Measurements from ENCODE around the gene FXYD6.

Gene FXYD6

DNA sequence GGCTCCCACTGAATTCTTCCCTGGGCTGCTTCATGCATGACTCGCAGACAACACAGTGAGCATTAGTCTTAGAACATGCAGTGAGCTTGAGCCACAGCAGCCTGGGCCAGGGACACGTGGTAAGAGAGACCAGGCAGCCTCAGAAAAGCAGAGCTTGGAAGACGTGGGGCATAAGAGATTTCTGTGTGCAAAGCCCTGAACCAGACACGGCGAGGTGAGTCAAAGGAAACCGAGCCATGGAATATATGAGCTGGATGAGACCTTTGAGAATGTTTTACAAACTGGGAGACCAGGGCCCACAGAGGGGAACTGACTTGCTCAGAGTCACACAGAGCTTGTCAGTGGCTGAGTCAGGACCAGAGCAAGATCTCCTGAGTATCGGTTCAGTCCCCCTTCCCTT lies 8.5 kb upstream of the FXYD6 start:
- no peak for DNase-seq (ENCODE audit: low read depth)

DNA sequence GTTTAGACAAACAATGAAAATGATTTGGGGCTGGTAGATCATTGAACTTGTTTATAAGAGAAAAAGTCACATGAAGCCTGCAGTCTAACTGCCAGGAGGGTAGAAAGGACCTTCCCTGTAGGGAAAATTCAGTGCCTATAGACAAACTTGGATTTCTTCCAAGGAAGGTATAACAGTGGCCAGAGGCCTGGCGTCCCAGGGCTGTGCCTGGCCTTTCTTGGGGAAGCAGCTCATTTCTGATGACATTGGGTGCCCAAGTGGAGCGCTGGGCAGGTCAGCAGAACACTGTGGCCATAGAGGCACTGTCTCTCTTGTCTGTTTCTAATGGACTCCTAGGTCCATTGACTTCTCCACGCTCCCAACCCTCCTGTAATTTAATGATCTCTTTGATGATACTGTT lies 6.6 kb upstream of the FXYD6 start:
- DNase-seq (ENCODE audit: low read depth) = no peak

DNA sequence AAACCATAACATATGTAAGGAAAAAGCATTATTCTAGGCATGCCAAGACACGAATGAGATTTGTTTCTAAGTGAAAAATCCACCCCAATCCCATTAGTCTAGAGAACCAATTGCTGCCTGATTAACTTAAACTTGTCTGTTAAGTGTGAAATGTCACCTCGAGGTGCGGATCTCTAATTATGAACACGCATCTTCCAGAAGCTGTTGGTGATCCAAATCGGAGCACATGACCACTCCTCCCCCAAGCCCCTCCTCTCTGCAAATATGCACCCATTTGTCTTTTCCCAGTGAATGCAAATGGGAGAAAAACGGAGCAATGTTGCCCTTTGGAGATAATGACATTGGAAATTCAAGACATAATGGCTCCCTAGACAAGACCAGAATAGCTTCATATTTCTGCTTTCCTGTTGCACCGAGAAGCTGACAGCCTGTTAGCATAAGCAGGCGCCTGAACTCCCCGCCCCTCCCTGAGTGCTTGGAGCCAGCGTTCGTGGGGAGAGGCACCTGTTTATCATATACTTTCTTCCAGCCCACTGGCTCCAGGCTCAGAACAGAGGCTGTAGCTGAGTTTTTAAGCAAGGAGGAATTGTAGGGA lies 6.0 kb upstream of the FXYD6 start:
- no peak for DNase-seq (ENCODE audit: low read depth)

DNA sequence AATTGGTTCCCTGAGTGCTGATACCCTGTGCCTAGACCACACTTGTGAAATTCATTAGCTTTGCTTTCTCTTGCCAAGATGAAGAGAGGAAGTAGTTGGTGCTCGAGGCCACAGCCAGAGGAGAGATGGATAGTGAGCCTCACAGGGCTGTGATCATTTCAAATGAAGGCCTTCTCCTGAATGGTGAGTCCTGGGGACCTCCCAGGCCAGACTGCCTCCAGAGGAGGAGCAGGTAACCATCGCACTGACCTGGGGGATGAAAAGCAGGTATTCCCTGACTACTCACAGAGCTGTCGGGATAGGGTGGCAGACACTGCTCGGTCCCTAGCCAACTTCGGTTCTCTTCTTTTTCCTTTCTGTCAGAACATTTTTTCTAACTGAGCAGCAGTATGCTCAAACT lies 4.8 kb upstream of the FXYD6 start:
- DNase-seq (ENCODE audit: low read depth) = no peak

DNA sequence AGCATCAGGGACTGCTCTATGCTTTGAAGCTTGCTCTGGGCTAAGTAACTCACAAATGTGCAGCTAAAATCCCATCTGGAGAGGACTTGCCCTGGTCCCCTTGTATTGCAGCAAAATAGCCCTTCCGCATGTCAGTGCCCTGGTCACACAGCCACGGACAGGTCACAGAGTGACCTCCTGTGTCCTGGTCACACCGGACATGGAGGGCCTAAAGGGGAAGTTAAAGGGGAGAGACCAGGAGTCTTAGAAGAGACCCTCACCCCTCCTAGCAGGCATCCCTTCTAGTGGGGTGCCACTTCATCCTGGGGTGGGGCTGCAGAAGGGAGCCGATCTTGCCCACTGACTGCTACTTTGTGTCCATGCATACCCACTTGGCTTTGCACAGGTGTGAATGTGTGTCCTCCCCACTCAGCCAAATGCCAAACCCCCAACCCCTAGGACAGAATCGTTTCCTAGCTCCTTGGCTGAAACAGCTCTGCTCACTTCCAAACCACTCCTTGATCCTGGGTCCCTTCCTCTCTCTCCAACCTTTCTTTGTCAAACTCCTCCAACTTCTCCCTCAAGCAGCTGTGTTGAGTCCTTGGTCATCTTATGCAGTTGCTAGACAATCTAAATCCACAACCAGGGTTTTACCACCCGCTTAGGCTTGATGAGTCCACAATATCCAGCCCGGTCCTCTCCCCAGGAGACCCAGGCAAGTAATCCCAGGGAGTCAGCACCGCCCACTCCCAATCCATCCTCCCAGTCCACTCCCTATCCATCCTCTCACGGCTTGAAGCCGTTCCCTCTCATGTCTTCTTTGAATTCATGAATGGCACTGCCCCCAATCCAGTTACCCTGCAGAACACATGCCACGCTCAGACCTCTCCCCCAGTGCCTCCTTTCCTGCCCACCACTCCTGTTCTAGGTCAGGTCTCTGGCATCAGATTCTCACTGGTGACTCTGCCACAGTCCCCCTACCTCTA lies 3.3 kb upstream of the FXYD6 start:
- DNase-seq (ENCODE audit: low read depth) = no peak

DNA sequence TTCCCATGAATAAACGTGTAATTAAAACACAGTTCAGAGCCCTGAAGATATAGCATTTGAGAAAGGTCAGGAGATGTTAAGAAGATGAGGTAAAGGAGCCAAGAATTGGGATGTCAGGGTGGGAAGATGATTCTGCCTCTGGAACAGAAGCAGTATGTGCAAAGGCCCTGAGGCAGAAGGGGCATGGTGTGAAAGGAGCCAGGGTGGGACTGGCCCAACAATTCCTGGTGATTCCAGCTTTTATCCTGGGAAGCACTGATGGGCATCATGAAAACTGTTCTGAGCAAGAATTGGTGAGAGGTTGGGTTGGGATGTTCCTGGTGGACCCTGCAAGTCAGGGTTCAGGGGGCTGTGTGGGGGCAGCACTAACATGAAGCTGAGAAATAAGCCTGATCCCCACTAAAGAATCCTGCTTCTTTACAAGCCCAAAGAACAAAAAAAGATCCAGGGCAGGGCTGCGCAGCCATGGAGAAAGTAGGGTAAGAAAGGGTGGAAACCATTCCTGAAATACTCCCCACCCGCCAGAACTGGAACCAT lies 2.5 kb upstream of the FXYD6 start:
- no peak for DNase-seq (ENCODE audit: low read depth)

DNA sequence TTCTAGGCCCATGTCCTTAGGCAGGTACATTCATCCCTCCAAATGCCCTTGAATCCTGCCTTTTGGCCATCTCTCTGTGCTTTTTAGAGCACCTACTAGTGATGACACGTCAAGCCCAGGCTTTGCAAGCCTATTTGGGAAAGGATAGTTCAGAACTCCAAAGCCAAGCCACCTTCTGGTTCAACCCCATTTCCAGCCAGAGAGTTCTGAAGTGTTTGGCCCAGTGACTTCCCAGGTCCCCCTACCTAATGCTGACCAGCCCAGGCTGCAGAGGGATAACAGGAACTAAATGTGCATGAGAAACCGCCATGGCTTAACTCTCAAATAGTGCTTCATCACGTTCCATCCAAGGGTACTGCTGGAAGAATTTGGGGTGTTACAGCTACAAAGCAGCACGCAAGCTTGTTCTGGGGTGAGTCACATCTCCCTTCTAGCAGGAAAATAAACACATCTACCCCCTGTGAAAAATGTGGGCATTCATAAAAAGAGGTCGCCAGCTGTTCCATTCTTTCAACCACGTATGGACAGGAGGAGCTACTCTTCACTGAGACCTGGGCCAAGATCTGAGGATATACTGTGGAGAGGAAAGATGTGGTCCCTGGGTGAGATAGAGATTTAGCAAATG lies 2.0 kb upstream of the FXYD6 start:
- no peak for DNase-seq (ENCODE audit: low read depth)

DNA sequence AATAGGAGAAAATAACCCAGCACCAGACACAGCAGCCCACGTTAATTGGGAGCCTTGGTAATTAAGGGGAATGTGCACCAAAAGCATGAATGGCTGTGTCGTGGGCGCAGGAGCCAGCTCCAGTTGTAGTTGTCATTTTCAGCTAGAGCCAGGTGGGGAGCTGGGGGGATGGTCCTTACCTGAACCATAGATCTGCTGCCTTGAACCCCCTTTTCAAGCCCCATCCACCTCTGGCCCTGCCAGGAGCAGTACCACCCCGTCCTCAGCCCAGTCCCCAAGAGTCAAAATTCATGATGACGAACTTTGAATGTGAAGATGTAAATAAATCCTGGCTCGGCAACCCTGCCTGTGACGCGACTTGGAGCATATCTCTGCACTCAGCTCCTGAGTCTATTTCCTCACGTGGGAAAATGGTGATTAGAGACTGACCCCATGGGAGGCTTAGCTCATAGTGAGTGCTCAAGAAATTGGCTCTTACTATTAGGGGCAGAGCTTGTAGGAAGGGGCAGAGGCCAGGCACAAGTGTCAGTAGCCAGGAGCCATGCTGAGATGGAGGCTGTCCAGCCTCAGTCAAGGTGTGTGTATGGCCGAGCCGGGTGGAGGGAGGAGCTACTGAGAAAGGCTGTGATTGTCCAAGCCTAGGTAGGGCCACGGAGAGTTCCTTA lies 794 bp upstream of the FXYD6 start:
- no peak for DNase-seq (ENCODE audit: low read depth)

DNA sequence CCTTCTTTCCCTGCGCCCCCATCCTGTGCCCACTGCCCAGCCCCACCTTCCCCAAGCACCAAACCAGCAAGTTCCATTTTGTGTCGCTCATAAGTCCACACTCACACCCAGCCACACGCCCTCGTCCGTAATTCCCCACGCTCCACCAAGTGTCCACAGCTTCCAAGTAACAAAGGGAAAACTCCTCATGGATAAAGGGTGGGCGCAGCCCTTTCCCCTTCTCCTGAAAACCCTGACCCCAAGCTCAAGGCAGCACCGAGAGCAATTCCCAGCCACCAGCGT lies 458 bp downstream of the FXYD6 start:
- DNase-seq (ENCODE audit: low read depth) = no peak

DNA sequence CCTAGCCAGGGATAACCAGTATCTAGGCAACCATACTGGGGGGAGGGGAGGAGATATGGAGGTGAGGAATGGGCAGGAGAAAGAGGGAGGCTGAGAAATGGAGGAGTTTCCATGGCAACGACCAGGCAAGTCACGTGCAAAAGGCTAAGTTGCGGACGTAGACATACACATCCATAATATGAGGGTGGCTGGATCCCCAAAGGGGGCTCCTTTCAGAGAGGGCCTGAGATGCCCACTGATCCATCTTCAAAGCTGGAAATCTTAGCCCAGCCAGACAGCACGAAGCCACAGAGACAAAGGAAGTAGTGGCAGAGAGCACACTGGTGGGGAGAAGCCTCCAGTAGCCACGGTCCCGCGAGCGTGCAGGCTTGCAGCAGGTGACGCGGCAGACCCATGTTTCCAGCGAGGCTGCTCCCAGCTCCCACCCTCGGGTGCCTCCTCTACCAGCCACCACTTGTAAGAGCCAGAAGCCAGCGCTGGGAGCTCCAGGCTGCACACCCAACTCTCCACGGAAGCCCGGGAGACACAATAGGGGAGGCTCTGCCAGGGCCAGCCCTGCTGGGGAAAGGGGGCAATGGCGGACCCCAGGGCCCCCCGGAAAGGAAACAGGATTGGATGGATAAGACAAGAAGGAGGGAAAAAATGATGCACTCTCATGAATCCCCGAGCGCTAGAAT lies 938 bp downstream of the FXYD6 start:
- no peak for DNase-seq (ENCODE audit: low read depth)

DNA sequence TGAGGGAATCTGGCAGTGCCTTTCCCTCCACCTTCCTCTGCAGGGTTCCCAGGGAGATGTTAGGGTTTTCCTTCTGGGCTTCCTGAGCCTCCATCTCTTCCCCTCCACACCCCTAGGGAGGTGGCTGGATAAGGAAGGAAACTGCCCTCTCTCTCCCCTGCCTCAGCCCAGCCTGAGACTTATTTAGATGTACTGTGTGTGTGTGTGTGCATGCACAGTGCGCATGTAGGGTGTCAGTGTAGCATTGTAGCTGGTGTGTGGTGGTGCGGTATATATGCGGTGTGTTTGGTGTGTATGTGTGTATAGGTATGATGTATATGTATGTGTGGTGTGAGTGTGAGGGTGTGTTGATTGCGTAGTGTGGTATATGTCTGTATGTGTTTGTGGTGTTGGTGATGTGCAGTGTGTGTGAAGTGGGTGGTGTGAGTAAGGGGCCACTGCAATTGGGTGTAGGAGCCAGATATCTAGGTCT lies 1.5 kb downstream of the FXYD6 start:
- no peak for DNase-seq (ENCODE audit: low read depth)

DNA sequence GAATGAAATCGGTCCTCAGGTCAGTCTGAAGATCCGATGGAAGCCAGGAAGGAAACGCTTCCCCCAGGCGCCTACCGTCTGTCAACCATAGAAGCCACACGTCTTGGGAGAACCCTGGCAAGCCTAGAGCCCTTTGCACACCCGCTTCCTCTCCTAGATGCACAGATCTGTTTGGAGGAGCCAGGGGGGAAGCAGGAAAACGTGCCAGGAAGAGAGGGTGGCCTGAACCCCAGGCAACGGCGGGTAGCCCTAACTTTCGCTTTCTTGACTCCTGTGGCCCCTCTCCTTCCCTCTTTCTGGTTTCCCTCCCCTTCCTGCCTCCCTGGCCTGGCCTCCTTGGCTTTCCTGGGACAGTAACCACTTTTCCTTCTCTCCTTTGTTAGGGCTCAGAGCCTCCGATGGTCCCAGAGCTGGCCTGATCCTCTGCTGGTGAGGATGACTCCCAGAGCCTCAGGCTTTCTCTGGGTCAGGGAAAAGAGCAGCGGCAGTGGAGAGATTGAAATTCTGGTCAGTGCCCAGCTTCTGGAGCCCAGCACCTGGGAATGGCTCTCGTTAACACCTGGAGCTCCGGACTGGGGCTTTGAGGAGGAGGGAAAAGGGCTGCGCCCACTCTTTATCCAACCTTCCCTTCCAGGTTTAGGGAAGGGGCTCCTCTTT lies 2.1 kb downstream of the FXYD6 start:
- DNase-seq (ENCODE audit: low read depth) = no peak

DNA sequence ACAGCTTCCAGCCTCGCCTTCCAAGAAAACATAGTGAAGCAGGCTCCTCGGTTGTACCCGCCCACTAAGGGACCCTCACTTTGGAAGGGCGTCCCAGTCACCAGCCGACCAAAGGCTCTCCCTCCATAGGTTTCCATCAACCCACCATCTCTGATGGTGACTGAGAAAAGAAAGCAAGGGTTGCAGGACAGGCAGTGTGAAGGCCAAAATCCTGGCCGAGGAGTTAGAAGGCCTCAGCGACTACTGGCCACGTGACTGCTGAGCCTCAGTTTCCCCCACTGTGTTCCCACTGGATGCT lies 2.7 kb downstream of the FXYD6 start:
- no peak for DNase-seq (ENCODE audit: low read depth)

DNA sequence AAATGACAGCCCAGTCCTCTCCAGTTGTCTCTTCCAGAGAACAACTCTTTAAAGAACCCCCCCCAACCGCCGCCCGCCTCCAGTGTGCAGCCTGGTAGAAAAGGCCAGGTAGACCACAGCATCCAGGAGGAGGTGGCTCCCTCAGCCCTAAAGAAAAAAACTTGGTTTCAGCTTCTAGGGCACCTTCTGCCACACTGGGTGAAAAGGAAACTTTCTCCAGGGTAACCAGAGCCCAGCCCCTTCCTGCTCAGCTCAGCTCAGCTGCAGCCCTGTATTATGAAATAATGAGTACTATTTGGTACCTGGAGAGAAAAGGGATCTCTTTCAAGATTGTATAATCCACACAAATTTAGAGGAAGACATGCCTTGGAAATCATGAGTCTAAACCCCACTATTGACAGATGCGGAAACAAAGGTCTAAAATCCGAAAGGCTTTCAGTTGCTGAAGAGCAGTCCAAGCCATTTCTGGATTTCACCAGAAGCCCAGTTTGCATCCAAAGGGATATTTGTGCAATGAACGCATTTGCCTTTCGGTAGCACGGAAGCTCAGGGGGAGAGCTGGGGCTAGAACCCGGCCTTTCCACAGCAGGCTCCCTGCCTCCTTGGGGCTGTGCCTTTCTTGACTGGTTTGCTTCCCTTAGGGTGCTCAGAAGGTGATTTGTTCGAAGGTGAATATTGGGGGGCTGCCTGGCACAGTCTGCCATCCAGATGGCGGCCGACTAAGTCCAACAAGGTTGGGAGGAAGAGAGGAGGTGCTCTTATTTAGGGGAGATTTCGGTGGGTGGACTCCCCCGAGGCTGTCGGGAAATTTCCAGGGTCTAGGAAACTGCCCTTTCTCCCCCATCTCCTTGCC lies 3.3 kb downstream of the FXYD6 start:
- DNase-seq (ENCODE audit: low read depth) = no peak

DNA sequence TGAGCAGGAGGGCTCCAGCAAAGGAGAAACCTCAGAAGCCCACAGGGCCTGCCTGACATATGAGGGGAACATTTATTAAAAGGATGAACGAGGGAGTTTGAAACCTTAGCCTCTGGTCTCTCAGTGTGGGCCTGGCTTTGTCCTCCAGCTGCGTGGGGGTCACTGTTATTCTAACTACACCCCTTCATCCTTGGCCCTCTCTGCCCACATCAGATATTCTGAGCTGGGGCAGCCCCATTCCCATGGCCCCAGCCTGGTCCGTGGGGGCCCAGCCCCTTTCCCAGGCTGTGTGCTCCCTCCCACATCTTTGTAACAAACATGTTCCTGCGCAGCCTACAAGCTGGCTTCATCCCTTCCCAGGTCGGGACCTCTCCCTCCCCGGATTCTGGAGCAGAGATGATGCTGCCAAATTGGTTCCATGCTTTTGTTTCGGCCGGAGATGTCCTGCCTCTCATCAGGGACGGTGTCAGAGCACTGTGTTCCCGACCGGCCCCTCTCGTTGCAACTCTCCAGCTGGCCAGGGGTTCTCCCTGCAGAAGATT lies 4.0 kb downstream of the FXYD6 start:
- no peak for DNase-seq (ENCODE audit: low read depth)

DNA sequence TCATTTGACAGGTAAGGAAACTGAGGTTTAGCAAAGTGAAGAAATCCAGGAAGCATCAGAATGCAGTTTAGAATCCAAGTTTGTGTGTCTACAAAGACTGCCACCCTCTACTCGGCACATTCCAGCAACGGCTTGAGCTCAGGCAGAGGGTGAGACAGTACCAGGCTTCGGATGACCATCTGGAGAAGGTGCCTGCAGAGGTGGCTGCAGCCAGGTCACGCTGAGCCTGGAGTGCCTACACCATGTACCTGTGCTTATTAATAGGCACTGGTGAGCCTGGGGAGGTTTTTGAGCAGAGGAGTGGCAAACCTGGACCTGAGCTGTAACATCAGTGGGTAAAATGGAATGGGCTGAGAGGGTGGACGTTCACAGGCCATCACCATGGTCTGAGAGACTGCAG lies 4.7 kb downstream of the FXYD6 start:
- DNase-seq (ENCODE audit: low read depth) = no peak

DNA sequence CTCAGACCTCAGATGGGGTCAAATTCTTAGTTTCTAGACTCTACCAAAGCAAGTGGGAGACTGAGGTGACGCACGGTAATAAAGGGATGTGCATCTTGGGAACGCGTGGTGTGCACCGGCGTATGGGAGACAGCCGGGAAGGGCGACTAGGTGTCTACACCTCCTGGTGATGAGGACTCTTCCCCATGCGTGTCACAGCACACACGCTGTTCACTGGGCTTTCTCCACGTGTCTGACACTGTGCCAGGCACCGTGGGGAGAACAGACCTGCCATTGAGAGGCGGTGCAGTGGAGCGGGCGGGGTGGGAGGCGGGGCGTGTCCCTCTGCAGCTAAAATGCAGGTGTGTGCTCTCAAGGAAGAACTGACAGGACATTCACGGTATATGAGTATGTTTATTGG lies 5.3 kb downstream of the FXYD6 start:
- DNase-seq (ENCODE audit: low read depth) = no peak

DNA sequence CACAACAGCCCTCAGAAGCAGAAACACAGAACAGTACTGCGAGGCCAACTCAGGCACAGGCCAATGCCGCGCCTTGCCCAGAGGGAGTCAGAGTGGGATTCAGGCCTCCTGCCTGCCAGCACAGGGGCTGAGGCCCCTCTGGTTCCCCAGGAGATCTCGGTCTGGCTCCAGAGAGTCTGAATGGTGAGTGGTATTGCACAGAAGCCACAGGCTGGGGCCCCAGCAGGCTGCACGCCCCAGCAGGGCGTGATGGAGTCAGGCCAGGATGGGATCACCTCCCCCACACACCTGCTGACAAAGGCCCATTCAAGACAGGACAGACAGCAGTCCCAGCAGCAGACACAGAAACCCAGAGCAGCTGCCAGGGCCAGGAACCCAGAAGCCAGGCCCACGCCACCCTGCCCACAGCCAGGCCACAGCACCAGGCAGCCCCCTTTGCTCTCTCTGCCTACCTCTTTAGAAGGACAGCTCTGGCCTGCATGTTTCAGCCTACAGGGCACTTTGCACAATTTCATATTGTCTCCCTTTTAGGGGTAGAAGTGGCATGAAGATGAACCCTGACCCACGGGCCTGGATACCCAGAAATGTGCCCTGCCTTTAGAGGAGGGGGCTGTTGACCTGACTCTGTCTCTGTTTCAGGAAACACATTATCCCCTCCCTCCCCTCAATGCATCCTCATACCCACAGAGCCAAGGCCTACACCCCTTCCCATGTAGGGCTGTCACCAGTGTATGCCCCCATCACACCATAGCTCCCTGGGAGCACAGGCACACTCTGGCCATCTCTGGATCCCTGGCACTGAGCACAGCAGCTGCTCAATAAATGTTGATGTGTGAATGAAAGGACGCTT lies 6.1 kb downstream of the FXYD6 start:
- no peak for DNase-seq (ENCODE audit: low read depth)

DNA sequence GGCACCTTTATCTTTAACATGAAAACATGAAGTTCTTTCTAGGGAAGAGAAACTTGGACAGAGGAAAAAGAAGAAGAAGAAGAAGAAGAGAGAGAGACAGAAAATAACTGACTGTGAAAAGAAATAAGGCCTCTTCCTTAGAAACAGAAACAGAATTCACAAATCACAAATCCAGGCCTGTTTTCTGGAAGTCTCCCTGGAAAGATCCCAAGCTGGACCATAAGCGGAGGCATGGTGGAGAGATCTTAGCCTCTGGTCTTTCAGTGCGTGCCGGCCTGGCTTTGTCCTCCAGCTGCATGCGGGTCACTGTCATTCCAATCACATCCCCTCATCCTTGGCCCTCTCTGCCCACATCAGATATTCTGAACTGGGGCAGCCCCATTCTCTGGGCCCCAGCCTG lies 6.9 kb downstream of the FXYD6 start:
- no peak for DNase-seq (ENCODE audit: low read depth)
